Measurements from ENCODE around the gene CHPF. TPM values are rescaled to one million over a fixed set of nuclear protein-coding genes. Genes with fewer than 3 reads are reported as not detected.
A peak's percentile ranks its signal among the peaks of the same experiment; 100 is the strongest.

The CHPF gene
- total and polyA plus RNA-seq, 7 donors: 8.4 to 14.2 (median 12.6) TPM

- ATAC-seq (peak; percentile 23 to 45 (median 34)), DNase-seq (no peak)
- Histone ChIP-seq H3K4me1 (peaks cover 7% of the 10 kb centered on the region), H3K36me3 (ENCODE audit: insufficient read depth in 1 of 2, low read depth in 1 of 2) (no peaks in the 10 kb centered on the region), H3K9me3 (no peaks in the 10 kb centered on the region), H3K4me3 (peak within 1 kb of the TSS; percentile 3), H3K27me3 (ENCODE audit: insufficient read depth in 3 of 3, low read length in 2 of 3) (peaks cover 0 to 50% (median 21%) of the 10 kb centered on the region in 3 donors), H3K27ac (no peak within 1 kb of the TSS)
- no peak for TF ChIP-seq CTCF (IDR thresholded peaks at IDR 0.05)
- intact Hi-C loops (cut with DNase I): no loop called here
- WGBS, 3 donors: 6 to 10% (median 8%) methylated on average over 28 to 31 of the region's 31 CpGs
These were observed 29.3 kb downstream of the CHPF start, which contains the start of gene ASIC4 for GRCh38 chr2:219514196-219514761. ASIC4 (plus strand) TSS chr2:219514482; CDS start chr2:219514725, 243 bp downstream.

GRCh38 chr2:219513787-219514186, 29.8 kb downstream of the CHPF start:
- 26 to 37% (median 26%) methylated on average over 4 of the region's 4 CpGs for WGBS, 3 donors

GRCh38 chr2:219512524-219513216, 30.9 kb downstream of the CHPF start:
- Histone ChIP-seq H3K27ac (no peak overlapping the region), H3K27me3 (ENCODE audit: insufficient read depth in 3 of 3, low read length in 2 of 3) (peaks cover 0 to 50% (median 23%) of the 10 kb centered on the region in 3 donors), H3K4me3 (no peak overlapping the region), H3K9me3 (no peaks in the 10 kb centered on the region), H3K36me3 (ENCODE audit: insufficient read depth in 1 of 2, low read depth in 1 of 2) (no peaks in the 10 kb centered on the region), H3K4me1 (peaks cover 7% of the 10 kb centered on the region)
- ATAC-seq (no peak), DNase-seq (no peak)
- intact Hi-C loops (cut with DNase I): no loop called here
- no peak for TF ChIP-seq CTCF (IDR thresholded peaks at IDR 0.05)
- WGBS, 3 donors: 33 to 50% (median 37%) methylated on average over 13 to 16 of the region's 16 CpGs

More at GRCh38 chr2:219513787-219514186, 29.8 kb downstream of the CHPF start:
- Histone ChIP-seq H3K4me1 (peaks cover 7% of the 10 kb centered on the region), H3K27me3 (ENCODE audit: insufficient read depth in 3 of 3, low read length in 2 of 3) (peaks cover 0 to 50% (median 23%) of the 10 kb centered on the region in 3 donors), H3K9me3 (no peaks in the 10 kb centered on the region), H3K4me3 (no peak overlapping the region), H3K27ac (no peak overlapping the region), H3K36me3 (ENCODE audit: insufficient read depth in 1 of 2, low read depth in 1 of 2) (no peaks in the 10 kb centered on the region)
- ATAC-seq: no peak
- DNase-seq: no peak
- intact Hi-C loops (cut with DNase I): no loop called here
- no peak for TF ChIP-seq CTCF (IDR thresholded peaks at IDR 0.05)

- Histone ChIP-seq H3K9me3 (no peaks in the 10 kb centered on the region), H3K36me3 (ENCODE audit: insufficient read depth in 1 of 2, low read depth in 1 of 2) (peaks cover 0 to under 1% of the 10 kb centered on the region in 2 donors), H3K4me3 (no peak overlapping the region), H3K4me1 (peaks cover 7% of the 10 kb centered on the region), H3K27me3 (ENCODE audit: insufficient read depth in 3 of 3, low read length in 2 of 3) (peaks cover 0 to 50% (median 23%) of the 10 kb centered on the region in 3 donors), H3K27ac (no peak overlapping the region)
- no peak for TF ChIP-seq CTCF (IDR thresholded peaks at IDR 0.05)
- ATAC-seq (no peak), DNase-seq (no peak)
- intact Hi-C loops (cut with DNase I): no loop called here
- 36 to 44% (median 37%) methylated on average over 14 to 15 of the region's 15 CpGs for WGBS, 3 donors
These were observed 31.9 kb downstream of the CHPF start for GRCh38 chr2:219511547-219512325.
